ENCODE results near the gene LOXL1. TPM values are rescaled to one million over a fixed set of nuclear protein-coding genes. Genes with fewer than 3 reads are reported as not detected.
A peak's percentile ranks its signal among the peaks of the same experiment; 100 is the strongest.

LOXL1 gene
- total RNA-seq, 2 experiments from 2014 or later, result 2.1 to 2.4 TPM

DNA sequence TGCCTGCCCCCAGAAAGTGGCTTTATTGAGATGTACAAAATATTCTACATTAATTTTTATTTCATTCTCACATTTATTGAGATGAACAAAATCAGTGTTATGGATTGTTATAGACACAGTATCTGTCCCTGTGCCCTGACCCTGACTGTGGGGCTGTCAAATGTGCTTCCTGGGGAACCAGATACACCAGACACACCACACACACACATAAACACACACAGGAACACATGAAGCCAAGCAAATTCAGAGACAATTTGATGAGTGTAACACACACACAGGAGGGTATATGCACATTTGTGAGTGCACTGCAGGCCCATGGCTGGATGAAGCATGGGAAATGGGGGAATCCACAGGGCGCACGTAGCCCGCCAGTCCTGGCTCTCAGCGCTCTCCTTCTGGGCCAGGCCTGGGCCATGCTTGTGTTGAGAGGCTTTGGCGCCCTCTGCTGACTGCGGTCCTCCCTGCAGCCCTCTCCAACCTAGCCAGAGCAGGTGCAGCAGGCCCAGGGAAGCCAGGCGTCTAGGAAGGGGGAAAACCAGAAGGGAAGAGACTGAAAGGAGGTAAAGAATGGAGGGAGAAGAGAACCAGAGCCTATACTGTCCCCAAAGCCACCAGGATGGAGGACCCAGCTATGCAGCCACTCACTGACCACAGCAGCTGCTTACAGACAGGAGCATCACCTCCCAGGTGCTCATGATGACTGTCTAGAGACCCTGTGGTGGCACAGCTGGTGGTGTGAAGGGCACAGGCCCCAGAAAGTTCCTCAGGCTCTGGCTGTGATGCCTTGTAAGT is 18.0 kb upstream of the LOXL1 start:
- Mint-ChIP-seq H3K4me1 (no peaks in the 10 kb centered on the region), H3K27ac (no peak overlapping the region), H3K4me3 (no peak overlapping the region), H3K36me3 (no peaks in the 10 kb centered on the region), H3K27me3 (no peaks in the 10 kb centered on the region), H3K9me3 (no peaks in the 10 kb centered on the region)
- peak; percentile 75 for DNase-seq

GRCh38 chr15:73908822-73909122 is 17.5 kb upstream of the LOXL1 start:
- Mint-ChIP-seq H3K27me3 (no peaks in the 10 kb centered on the region), H3K9me3 (no peaks in the 10 kb centered on the region), H3K4me3 (no peak overlapping the region), H3K36me3 (no peaks in the 10 kb centered on the region), H3K4me1 (peaks cover 2% of the 10 kb centered on the region), H3K27ac (no peak overlapping the region)
- DNase-seq, result no peak

- Mint-ChIP-seq H3K27me3 (no peaks in the 10 kb centered on the region), H3K36me3 (no peaks in the 10 kb centered on the region), H3K9me3 (no peaks in the 10 kb centered on the region), H3K4me3 (no peak overlapping the region), H3K27ac (no peak overlapping the region), H3K4me1 (peaks cover 7% of the 10 kb centered on the region)
- no peak for DNase-seq
Observed at GRCh38 chr15:73909651-73910050, 16.6 kb upstream of the LOXL1 start.

GRCh38 chr15:73910522-73911303 is 15.5 kb upstream of the LOXL1 start:
- Mint-ChIP-seq H3K4me1 (peaks cover 10% of the 10 kb centered on the region), H3K27me3 (no peaks in the 10 kb centered on the region), H3K9me3 (no peaks in the 10 kb centered on the region), H3K36me3 (peaks cover 4% of the 10 kb centered on the region), H3K27ac (no peak overlapping the region), H3K4me3 (no peak overlapping the region)
- DNase-seq, result no peak

- H3K36me3 Mint-ChIP-seq, result peaks cover 13% of the 10 kb centered on the region
- H3K4me3 Mint-ChIP-seq, result no peak overlapping the region
- peaks cover 10% of the 10 kb centered on the region for H3K4me1 Mint-ChIP-seq
- no peaks in the 10 kb centered on the region for H3K9me3 Mint-ChIP-seq
- no peak overlapping the region for H3K27ac Mint-ChIP-seq
- DNase-seq, result no peak
- H3K27me3 Mint-ChIP-seq, result no peaks in the 10 kb centered on the region
Observed at GRCh38 chr15:73912030-73912596, 14.1 kb upstream of the LOXL1 start.

DNA sequence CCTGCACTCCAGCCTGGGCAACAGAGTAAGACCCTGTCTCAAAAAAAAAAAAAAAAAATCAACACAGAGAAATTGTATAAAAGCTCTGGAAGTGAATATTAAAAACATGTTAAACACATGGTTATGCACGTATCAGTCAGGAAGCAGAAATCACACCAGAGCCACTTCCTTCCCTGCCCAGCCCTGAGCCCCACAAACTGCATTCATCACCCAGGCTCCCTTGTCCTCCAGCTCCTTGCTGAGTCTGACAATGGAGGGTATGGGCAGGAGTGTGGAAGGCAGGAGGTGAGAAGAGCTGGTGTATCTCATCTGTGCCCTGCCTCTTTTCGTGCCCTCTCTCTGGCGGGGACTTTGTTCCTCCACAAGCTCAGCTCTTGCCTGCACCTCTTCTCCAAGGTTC is 12.1 kb upstream of the LOXL1 start:
- Mint-ChIP-seq H3K9me3 (peaks cover 6% of the 10 kb centered on the region), H3K27ac (peak overlapping the region; percentile 11), H3K4me1 (peaks cover 10% of the 10 kb centered on the region), H3K4me3 (no peak overlapping the region), H3K36me3 (peaks cover 31% of the 10 kb centered on the region), H3K27me3 (no peaks in the 10 kb centered on the region)
- DNase-seq, result no peak

- Mint-ChIP-seq H3K27ac (no peak overlapping the region), H3K4me3 (no peak overlapping the region), H3K4me1 (peaks cover 10% of the 10 kb centered on the region), H3K36me3 (peaks cover 35% of the 10 kb centered on the region), H3K27me3 (no peaks in the 10 kb centered on the region), H3K9me3 (peaks cover 6% of the 10 kb centered on the region)
- DNase-seq, result no peak
Observed at GRCh38 chr15:73915082-73915481, 11.2 kb upstream of the LOXL1 start.

DNA sequence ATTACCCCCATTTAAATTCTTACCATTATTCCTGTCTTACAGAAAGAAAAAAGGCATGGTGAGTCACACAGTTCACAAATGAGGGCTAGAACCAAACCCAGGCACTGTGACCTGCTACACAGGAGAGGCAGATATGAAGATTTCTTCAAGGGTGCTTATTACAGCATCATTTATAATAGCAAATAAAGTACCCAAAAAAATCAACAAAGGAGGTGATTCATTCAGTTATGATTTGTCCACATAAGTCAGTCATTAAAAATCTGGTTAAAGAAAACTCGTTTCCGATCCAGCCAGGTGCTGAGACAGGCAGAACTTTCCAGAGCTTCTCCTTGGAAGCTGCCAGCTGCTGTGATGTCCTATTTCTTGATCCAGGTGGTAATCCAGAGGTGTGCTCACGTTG is 7.5 kb upstream of the LOXL1 start:
- Mint-ChIP-seq H3K4me1 (peaks cover 28% of the 10 kb centered on the region), H3K36me3 (peaks cover 35% of the 10 kb centered on the region), H3K27me3 (no peaks in the 10 kb centered on the region), H3K27ac (no peak overlapping the region), H3K4me3 (no peak overlapping the region), H3K9me3 (peaks cover 6% of the 10 kb centered on the region)
- DNase-seq, result no peak

GRCh38 chr15:73919706-73920105 is 6.6 kb upstream of the LOXL1 start:
- H3K9me3 Mint-ChIP-seq, result peaks cover 6% of the 10 kb centered on the region
- H3K27me3 Mint-ChIP-seq, result no peaks in the 10 kb centered on the region
- H3K4me1 Mint-ChIP-seq, result peaks cover 32% of the 10 kb centered on the region
- peaks cover 35% of the 10 kb centered on the region for H3K36me3 Mint-ChIP-seq
- no peak overlapping the region for H3K4me3 Mint-ChIP-seq
- DNase-seq, result no peak
- H3K27ac Mint-ChIP-seq, result no peak overlapping the region

GRCh38 chr15:73921254-73921925 is 4.9 kb upstream of the LOXL1 start:
- no peak overlapping the region for H3K4me3 Mint-ChIP-seq
- H3K36me3 Mint-ChIP-seq, result peaks cover 25% of the 10 kb centered on the region
- H3K27ac Mint-ChIP-seq, result no peak overlapping the region
- H3K27me3 Mint-ChIP-seq, result no peaks in the 10 kb centered on the region
- DNase-seq, result no peak
- peaks cover 6% of the 10 kb centered on the region for H3K9me3 Mint-ChIP-seq
- peaks cover 34% of the 10 kb centered on the region for H3K4me1 Mint-ChIP-seq

- H3K9me3 Mint-ChIP-seq, result peaks cover 6% of the 10 kb centered on the region
- H3K4me3 Mint-ChIP-seq, result no peak overlapping the region
- H3K36me3 Mint-ChIP-seq, result peaks cover 20% of the 10 kb centered on the region
- DNase-seq, result no peak
- H3K27ac Mint-ChIP-seq, result no peak overlapping the region
- peaks cover 34% of the 10 kb centered on the region for H3K4me1 Mint-ChIP-seq
- no peaks in the 10 kb centered on the region for H3K27me3 Mint-ChIP-seq
Observed at GRCh38 chr15:73922186-73923151, 3.8 kb upstream of the LOXL1 start.

DNA sequence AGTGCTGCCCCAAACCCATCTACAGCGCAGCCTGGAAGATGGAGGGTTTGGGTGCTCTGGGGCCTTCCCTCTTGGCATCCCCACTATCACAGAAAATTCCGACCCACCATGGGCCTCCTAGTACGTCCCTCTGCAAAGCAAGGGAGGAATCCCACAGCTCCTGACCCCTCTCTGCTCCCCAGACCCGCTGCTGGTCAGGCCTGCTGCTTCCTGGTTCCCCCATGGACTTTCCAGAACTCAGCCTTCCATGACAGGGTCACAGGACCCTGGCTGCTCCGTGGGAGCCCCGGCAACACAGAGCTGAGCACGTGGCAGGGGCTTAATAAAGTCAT is 3.1 kb upstream of the LOXL1 start:
- H3K36me3 Mint-ChIP-seq, result peaks cover 15% of the 10 kb centered on the region

GRCh38 chr15:73923488-73924164 is 2.6 kb upstream of the LOXL1 start:
- Mint-ChIP-seq H3K27me3 (no peaks in the 10 kb centered on the region), H3K4me1 (peaks cover 39% of the 10 kb centered on the region), H3K9me3 (peaks cover 4% of the 10 kb centered on the region), H3K4me3 (peak overlapping the region; percentile 23), H3K27ac (peak overlapping the region; percentile 79), H3K36me3 (peaks cover 10% of the 10 kb centered on the region)
- DNase-seq, result no peak

More for the DNA sequence above, 3.1 kb upstream of the LOXL1 start:
- Mint-ChIP-seq H3K27me3 (no peaks in the 10 kb centered on the region), H3K4me1 (peaks cover 37% of the 10 kb centered on the region), H3K4me3 (no peak overlapping the region), H3K27ac (peak overlapping the region; percentile 54), H3K9me3 (peaks cover 4% of the 10 kb centered on the region)
- DNase-seq, result no peak
